HepG2 (cell line): ENCODE results near the gene KRTAP10-10. TPM values are rescaled to one million over a fixed set of nuclear protein-coding genes. Genes with fewer than 3 reads are reported as not detected.
"Not testable (repeated sequence)": the region's sequence is repeated elsewhere in the genome, so short reads cannot be mapped to it uniquely, and the experiment has no call there.

Source experiments
- ATAC-seq: fragments of 200-7000 bp; cut with Tn5 transposase; 3 replicates; pipeline ENCODE4 v1.9.1; 2020; ENCODE audit warnings: mild to moderate bottlenecking, moderate library complexity
- BruUV-seq: library from RNA; stranded (reverse); fragments of 400-500 nt; replicated peaks from 2 replicates; lab custom pipeline; 2021; lab: Mats Ljungman, UMichigan
- CTCF ChIA-PET: fragments of 300-600 bp; formaldehyde crosslinking; extraction: SDS; loops from one replicate; lab custom pipeline; 2021; ENCODE audit warnings: low total read pairs, inconsistent platforms, low intra/inter-chr PET ratio; lab: Yijun Ruan, JAX
- POLR2A ChIA-PET: fragments of 350-600 bp; sonication (Branson Sonifier 250); formaldehyde crosslinking; loops from one replicate; lab custom pipeline; 2020; ENCODE audit warnings: antibody characterized with exemption, inconsistent platforms; lab: Yijun Ruan, JAX
- DNase-seq: peaks from one replicate; pipeline ENCODE4 v3.0.0-alpha.2; 2015; ENCODE audit warnings: low spot score
- FAIRE-seq: peaks from 3 replicates; lab custom pipeline; 2011; peaks lifted over from hg19 to GRCh38; lab: Jason Lieb, UNC
- H2AFZ ChIP-seq: one replicate; pipeline ENCODE4 v1.6.1; 2011; ENCODE audit warnings: low read length, inconsistent platforms
- H3K27ac ChIP-seq: fragments of 300-600 bp; 3 replicates; pipeline ENCODE4 v1.8.0; 2011; ENCODE audit warnings: mixed run types, mild to moderate bottlenecking, mixed read lengths, low read length, inconsistent platforms; ENCODE audit not compliant: insufficient read depth; ENCODE audit errors: extremely low read length
- H3K27me3 ChIP-seq, 2 experiments: fragments of 200-600 bp in 1 of 2; 2 replicates in 1 of 2; 3 replicates in 1 of 2; pipeline versions ENCODE4 v1.6.0 to v1.8.0; 2011; ENCODE audit warnings: low read length in 2 of 2, mild to moderate bottlenecking in 2 of 2, moderate library complexity in 2 of 2, inconsistent platforms in 1 of 2; ENCODE audit not compliant: insufficient read depth in 2 of 2, control insufficient read depth in 1 of 2
- H3K36me3 ChIP-seq, 2 experiments: fragments of 200-600 bp in 1 of 2; replicated peaks in 1 of 2; 2 replicates in 1 of 2; 3 replicates in 1 of 2; pipeline versions ENCODE4 v1.5.1 to v1.8.0; 2011; ENCODE audit warnings: low read length in 2 of 2, inconsistent platforms in 1 of 2; ENCODE audit not compliant: insufficient read depth in 2 of 2, control insufficient read depth in 1 of 2
- H3K4me1 ChIP-seq: 2 replicates; pipeline ENCODE4 v1.5.1; 2012; ENCODE audit warnings: low read length, inconsistent platforms; ENCODE audit not compliant: insufficient read depth
- H3K4me2 ChIP-seq: 2 replicates; pipeline ENCODE4 v1.6.0; 2011; ENCODE audit warnings: low read depth, low read length, inconsistent platforms
- H3K4me3 ChIP-seq, 3 experiments: fragments of 200-600 bp in 1 of 3; sonication (generic), shearing (Covaris generic) in 1 of 3; replicated peaks in 1 of 3; 2 replicates each; pipeline ENCODE4 v1.5.1; 2011 to 2016; ENCODE audit warnings: low read length in 3 of 3, inconsistent platforms in 2 of 3, low read depth in 2 of 3, mild to moderate bottlenecking in 2 of 3, control low read depth in 1 of 3, mixed read lengths in 1 of 3; ENCODE audit not compliant: insufficient read depth in 1 of 3
- H3K79me2 ChIP-seq: one replicate; pipeline ENCODE4 v1.6.1; 2011; ENCODE audit warnings: low read length, inconsistent platforms; ENCODE audit not compliant: insufficient read depth
- H3K9ac ChIP-seq: 2 replicates; pipeline ENCODE4 v1.6.0; 2011; ENCODE audit warnings: mild to moderate bottlenecking, low read depth, low read length, inconsistent platforms; ENCODE audit not compliant: insufficient read depth
- H3K9me3 ChIP-seq: 2 replicates; pipeline ENCODE4 v1.5.1; 2012; ENCODE audit warnings: mild to moderate bottlenecking, low read length
- H4K20me1 ChIP-seq: 2 replicates; pipeline ENCODE4 v1.6.0; 2011; ENCODE audit warnings: inconsistent platforms, mild to moderate bottlenecking, low read length, moderate library complexity; ENCODE audit not compliant: insufficient read depth
- ZMYM3 ChIP-seq: sonication (generic); formaldehyde crosslinking; IDR thresholded peaks from 2 replicates; pipeline ENCODE4 v1.5.1; 2020; ENCODE audit warnings: mild to moderate bottlenecking, missing genetic modification reagents
- WGBS: methylation state at CpG from one replicate; pipeline ENCODE4 v1.1.6; 2017; ENCODE audit warnings: low lambda C conversion rate; 5-methylcytosine and 5-hydroxymethylcytosine counted together
- in situ Hi-C: cut with HindIII; loops from 2 replicates; pipeline ENCODE4 v1.10.0; 2017; ENCODE audit warnings: low pct_unique_long_range_greater_than_20kb; ENCODE audit not compliant: extremely low pct_ligation_motif_present
- intact Hi-C: fragments of 100-400 bp; cut with micrococcal nuclease; formaldehyde crosslinking; loops from one replicate; pipeline ENCODE4 v1.10.0; 2022; ENCODE audit not compliant: unreplicated experiment
- polyA plus RNA-seq, 8 experiments: library from polyadenylated mRNA; depleted of rRNA in 3 of 8; stranded (reverse) in 7 of 8; unstranded in 1 of 8; fragments of >200 nt; fragmentation: Illumina TruSeq in 4 of 8; extraction: Trizol in 4 of 8; gene quantifications; 2 replicates each; pipeline versions ENCODE4 v1.2.1 to v1.2.3, GENCODE V29; 2011 to 2016; ENCODE audit warnings: low read depth in 4 of 8, missing spikeins in 1 of 8, mixed read lengths in 1 of 8; ENCODE audit not compliant: insufficient read depth in 1 of 8
- total RNA-seq, 5 experiments: library from RNA; depleted of rRNA; stranded (reverse); fragments of >200 nt; fragmentation: Illumina TruSeq; extraction: Trizol; gene quantifications; 2 replicates each; pipeline ENCODE4 v1.2.3, GENCODE V29; 2016; ENCODE audit warnings: low read depth in 1 of 5

The KRTAP10-10 gene
- total and polyA plus RNA-seq, 2 of the 13 experiments (the other 11 are each of a cell fraction or from before 2014, with no cell fraction given), result not detected

GRCh38 chr21:44600118-44600978, 36.8 kb upstream of the KRTAP10-10 start, which contains the start of gene KRTAP10-7:
Gene KRTAP10-7, plus strand, starts transcription at chr21:44600597. Its CDS starts 25 bp downstream, at chr21:44600622.
- in situ Hi-C loops, H3K9me3 ChIP-seq, H3K27me3 ChIP-seq, H4K20me1 ChIP-seq, H3K9ac ChIP-seq, H3K4me2 ChIP-seq, DNase-seq, H3K79me2 ChIP-seq, H3K4me1 ChIP-seq, CTCF ChIA-PET, BruUV-seq, POLR2A ChIA-PET, ATAC-seq, H3K27ac ChIP-seq, intact Hi-C loops, H3K36me3 ChIP-seq, FAIRE-seq, H3K4me3 ChIP-seq, H2AFZ ChIP-seq: not testable (repeated sequence)
- TF ChIP-seq ZMYM3 (CRISPR knock-in tag), result 0 out of 2 replicates have a peak, but pooled peaks have one; percentile 2
- WGBS, result 59% methylated on average over 17 of the region's 23 CpGs

DNA sequence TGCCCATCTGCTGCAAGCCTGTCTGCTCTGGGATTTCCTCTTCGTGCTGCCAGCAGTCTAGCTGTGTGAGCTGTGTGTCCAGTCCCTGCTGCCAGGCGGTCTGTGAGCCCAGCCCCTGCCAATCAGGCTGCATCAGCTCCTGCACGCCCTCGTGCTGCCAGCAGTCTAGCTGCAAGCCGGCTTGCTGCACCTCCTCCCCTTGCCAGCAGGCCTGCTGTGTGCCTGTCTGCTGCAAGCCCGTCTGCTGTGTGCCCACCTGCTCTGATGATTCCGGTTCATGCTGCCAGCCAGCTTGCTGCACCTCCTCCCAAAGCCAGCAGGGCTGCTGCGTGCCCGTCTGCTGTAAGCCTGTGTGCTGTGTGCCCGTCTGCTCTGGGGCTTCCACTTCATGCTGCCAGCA, 36.1 kb upstream of the KRTAP10-10 start:
- BruUV-seq, CTCF ChIA-PET, in situ Hi-C loops, H3K27me3 ChIP-seq, H4K20me1 ChIP-seq, H2AFZ ChIP-seq, H3K36me3 ChIP-seq, DNase-seq, H3K79me2 ChIP-seq, H3K27ac ChIP-seq, H3K9me3 ChIP-seq, H3K4me3 ChIP-seq, POLR2A ChIA-PET, FAIRE-seq, H3K4me1 ChIP-seq, H3K9ac ChIP-seq, H3K4me2 ChIP-seq, ATAC-seq, intact Hi-C loops: not testable (repeated sequence)
- no CpG with 5 or more reads among the region's 10 CpGs for WGBS
